GM19043 (cell line): ENCODE measurements around the gene PLEKHG4B.
A peak's percentile ranks its signal among the peaks of the same experiment; 100 is the strongest.

Experiments
- ATAC-seq: cut with Tn5 transposase; IDR thresholded peaks from one replicate; pipeline ENCODE4 v1.9.1; 2021; ENCODE audit warnings: low read depth; ENCODE audit not compliant: unreplicated experiment

PLEKHG4B gene

DNA sequence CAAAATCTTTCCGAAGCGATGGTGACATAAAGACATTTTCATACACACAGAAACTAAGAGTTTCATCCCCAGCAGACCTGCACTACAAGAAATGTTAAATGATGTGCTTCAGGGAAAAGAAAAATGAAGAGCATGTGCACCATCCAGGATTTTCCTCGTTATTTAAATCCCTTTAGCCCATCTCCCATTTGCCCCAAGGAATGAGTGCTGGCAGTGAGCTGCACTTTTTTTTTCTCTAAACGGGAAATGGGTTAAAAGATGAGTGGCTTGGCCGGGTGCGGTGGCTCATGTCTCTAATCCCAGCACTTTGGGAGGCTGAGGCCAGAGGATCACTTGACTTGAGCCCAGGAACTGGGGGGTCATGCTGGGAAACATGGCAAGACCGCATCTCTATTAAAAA lies 92.5 kb downstream of the PLEKHG4B start:
- ATAC-seq = no peak

DNA sequence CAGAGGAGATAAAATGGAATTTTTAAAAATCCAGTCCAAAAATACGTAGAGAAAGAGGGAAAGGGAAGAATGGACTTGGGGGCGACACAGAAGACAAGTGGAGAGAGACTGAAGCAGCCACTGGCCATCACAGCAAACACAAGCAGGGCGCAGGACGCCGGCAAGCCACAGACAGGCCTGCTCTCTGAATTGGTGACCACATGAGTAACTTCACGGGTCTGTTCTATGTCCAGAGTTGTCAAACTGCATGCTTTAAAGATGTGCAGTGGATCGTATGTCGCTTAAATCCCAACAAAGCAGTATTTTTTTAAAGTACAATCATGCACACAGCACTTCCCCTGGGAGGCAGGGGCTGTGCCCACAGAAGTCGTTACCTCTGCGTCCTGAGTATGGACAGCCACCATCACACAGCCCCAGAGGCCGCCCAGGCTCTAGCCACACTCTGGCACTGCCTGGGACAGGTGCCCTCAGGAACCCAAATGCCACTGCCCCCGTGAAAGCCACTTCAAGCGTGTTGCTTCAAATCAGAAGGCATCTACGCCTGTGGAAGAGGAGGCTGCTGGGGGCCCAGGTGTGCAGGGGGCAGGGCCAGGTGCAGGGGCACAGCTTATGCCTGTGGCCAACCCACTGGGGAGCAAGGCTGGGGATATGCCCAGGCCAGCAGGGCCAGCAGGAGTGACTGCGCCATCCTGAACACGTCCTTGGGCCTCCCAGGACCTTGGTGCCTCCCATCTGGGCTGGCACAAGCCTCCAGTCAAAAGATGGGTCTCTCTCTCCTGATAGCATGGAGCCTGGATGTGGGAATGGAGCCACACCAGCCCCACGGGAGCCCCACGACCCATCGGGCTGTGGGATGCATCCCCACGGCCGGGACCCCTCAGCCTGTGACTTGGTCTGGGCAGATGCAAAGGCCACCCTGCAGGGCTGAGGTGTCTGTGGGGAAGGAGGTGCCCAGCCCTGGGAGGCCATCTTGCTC lies 93.4 kb downstream of the PLEKHG4B start:
- no peak for ATAC-seq

DNA sequence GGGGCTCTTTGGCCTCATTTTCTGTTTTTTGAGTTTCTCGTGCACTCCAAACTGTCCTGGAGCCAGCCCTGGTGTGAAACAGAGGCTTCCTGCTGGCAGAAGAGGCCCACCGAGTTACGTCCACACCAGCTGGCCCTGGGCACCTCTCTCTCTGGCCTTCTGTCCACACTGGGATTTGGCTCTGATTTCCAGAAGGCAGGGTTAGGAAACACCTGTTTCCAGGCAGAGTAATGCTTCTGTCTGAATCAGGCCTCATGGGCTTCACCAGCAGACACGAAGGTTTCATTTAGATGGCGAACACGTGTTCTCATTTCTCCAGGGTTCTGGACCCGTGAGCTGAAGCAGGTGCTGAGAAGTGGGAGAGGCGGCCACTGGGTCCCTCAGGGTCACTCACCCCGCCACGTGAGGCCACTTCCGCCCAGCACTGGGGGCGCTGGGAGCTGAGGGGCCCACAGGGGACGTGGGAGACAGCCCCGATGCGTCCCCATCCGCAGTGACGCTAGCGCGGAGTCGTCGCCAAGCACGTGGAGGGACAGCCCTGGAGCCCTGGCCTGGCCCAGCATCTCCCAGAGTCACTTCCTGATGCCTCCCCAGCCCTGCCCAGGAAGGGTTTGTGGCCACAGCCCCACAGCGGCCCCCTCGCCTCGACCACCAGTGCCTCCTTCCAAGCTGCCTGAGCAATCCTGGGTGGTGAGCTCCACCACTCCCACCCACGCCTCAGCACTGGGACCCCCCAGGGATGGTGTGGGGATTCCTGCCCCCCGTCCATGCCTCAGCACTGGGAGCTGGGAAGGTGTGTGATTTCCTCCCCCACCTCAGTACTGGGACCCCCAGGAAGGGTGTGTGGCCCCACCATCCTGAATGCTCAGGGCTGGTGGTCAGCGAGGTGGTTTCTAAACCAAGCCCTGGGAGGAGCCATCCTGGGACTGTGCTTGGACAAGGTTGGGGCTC lies 94.4 kb downstream of the PLEKHG4B start:
- no peak for ATAC-seq

DNA sequence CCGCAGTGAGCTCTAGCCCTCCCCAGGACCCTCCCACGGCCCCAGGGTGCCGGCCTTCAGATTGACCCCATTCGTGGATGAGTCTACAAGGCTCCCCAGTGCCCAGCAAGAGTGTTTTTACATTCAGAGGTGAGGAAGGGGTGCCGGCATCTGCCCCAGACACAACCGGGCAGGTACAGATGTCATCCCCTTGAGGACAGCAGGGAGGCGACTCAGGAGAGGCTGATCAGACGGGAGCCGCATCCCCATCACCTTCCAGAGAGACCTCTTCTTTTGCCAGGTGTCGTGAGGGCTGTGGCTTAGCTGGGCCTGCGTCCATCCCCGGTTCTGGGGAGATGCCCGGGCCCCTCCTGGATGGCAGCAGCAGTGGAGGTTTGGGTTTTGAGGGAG lies 95.1 kb downstream of the PLEKHG4B start:
- no peak for ATAC-seq

DNA sequence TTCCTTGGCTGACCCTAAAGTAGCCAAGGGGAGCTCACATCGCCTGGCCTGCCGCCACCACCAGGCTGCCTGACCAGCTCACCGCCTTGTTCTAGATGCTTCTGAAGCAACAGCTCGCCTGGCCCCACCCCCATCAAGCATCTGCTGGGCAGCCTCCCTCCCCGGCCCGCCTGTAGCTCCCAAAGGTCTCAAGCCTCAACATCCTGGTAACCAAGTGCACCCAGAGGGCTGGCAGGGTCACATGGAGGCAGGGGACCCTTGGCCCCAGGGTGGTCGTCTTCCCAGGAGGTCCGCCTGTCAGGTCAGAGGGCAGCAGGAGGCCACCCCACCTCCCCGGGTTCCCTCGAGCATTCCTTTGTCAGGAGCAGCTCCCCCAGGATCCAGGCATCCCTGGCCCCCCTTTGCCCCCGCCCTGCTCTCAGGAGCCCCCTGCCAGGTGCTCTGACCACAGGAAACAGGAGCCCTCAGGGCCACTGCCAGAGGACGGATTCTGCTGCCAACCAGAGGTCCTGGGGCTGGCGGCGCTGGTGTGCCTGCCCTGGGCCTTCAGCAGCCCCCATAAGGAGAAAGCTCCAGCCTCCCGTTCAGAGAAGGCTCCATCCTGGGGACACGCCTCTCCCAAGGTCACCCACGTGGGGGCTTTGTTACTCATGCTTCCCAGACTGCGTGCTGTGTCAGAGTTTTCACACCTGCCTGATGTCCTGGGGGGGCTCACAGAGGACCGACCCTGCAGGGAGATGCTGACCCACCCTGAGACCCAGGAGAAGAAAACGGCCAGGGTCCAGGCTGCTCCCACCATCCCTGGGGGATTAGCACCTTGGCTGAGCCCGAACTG lies 95.9 kb downstream of the PLEKHG4B start:
- ATAC-seq = no peak

DNA sequence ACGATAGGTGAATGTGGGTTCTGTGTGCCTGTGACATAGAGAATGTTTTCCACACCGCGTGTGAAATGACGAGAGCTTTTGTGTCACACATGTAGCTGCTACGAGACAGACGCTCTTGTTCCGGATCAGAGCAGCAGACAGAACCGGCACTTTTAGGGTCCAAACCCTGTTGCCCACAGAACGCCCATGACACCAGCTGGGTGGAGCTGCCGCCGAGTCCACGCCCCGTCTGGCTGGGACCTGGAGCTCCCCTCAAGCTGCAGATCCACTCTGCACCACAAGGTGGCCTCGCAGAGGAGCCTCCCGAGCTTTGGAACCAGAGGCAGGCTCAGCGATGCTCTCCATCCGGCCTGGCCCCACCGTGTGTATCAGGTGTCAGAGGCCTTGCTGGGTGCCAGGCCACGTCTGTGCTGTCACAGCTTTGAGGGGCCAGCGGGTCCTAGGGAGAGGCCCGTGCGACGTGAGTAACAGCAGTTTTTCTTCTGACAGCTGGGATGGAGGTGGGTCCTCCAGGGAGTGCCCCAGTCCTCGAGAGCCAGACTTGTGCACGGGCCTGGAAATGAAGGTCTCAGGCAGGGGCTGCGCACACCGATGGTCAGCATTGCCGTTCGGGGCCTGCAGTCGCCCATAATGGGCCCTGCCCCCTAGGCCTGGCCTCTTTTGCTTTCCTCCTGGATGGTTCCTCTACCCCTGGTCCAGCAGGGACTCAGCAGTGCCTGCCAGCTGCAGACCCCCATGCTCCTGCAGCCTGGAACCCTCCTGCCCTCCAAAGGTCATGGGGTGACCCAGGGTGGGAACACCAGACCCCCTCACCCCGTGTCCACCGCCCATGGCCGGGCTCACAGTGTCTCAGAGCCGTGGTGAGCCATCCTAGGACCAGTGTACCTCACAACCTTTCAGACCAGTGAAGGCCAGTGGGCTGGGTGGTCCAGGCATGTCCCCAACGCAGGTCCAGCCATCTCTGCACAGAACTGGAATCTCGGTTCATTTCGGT lies 96.8 kb downstream of the PLEKHG4B start:
- peak; percentile 73 for ATAC-seq

DNA sequence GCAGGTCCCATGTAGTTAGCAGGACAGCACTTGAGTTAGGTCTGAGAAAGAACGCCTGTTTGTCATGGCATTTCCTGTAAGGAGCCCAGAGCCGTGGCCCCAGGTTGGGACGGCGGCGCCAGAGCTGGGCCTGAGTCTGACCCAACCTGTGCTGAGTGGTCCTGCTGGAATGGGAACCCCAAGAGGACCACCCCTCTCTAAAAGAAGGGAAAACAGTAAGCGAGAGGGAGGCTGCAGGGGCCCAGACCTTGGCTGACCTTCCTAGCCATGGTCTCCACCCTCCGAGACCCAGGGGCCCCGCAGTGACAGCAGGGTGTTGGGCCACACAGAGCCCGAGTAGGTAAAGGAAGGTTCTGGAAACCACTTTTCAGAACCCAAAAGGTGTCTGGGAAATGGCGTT lies 97.5 kb downstream of the PLEKHG4B start:
- ATAC-seq = no peak

DNA sequence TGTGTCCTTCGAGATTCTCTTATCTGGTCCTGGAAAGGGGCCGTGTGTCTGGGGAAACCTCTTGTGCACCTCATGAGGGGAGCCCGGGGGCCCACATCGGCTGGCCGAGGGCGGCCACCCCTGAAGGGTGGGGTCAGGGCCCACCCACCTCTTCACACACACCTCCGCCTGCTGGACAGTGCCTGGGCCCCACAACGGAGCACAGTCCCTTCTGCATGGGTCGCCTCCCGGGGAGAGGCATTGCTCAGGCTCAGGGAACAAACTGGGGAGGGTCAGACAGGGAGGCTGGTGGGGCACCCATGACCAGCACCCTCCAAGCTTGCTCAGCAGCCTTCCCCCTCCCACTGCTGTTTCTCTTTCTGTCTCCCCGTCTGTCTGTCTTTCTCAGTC lies 98.0 kb downstream of the PLEKHG4B start:
- ATAC-seq = no peak

DNA sequence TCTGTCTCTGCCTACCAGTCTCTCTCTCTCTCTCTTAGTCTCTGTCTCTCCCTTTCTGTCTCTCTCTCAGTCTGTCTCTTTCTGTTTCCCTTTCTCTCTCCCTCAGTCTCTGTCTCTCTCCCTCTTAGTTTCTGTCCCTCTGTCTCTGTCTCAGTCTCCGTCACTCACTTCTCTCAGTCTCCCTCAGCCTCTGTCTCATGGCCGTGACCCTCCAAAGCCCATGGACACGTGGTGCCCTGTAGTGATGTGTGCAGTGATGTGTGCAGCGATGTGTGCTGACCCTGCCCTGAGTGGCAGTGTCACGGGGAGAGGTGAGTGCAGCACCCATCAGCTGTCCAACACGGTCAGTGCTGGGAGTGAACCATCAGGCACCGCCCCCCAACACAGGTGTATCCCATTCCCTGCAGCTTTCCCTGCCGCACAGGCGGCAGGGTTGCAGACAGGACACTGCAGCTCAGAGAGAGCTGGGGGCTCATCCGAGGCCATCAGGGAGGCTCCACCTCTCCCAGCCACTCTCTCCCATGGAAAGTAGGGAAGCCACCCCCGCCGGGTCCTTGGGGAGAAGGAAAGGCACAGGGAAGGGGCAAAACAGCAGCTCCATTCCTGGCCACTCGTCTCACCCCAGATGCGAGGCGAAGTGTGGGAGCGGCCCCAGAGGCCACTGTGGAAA lies 98.5 kb downstream of the PLEKHG4B start:
- no peak for ATAC-seq

DNA sequence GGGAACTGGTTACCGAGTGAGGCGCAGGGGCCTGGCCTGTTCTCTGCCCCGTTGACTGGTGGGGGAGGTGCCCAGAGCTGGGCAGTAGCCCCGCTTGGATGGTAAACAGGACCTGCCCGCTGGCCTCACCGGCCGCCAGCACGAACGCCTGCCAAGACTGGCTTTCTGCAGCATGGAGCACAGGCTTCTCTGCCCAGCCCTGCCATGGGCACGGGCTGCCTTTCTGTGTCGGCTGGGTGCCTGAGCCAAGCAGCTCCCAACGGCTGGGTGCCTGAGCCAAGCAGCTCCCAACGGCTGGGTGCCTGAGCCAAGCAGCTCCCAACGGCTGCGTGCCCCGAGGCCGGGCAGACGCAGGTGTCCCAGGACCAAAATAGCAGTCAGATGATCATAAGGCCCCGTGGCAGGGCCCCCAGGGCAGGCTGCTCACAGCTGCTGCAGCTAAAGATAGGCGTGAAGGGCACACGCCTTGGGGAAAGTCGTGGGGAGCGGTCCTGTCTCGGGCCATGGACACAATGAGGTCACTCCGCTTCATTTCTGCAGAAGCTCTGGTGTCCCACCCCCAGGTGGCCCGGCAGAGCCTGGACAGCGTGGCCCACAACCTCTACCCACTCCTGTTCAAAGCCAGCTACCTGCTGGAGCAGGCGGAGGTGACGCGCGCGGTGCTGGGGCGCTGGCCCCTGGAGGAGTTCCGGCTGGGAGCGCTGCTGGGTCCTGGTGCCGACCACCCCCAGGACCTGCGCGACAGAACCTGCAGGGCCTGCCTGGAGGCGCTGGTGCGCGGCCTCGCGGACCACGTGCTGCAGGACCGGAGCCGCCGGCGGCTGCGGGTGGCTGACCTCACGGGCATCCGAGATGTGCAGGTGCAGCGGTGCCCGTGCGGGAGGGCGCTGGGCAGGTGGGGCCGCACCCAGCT lies 99.3 kb downstream of the PLEKHG4B start, which contains the start of gene LRRC14B:
TSS of gene LRRC14B (plus strand) at position 460 of the 913 bp plus-strand sequence. CDS start at position 504, 44 bp downstream.
- ATAC-seq = peak; percentile 35

DNA sequence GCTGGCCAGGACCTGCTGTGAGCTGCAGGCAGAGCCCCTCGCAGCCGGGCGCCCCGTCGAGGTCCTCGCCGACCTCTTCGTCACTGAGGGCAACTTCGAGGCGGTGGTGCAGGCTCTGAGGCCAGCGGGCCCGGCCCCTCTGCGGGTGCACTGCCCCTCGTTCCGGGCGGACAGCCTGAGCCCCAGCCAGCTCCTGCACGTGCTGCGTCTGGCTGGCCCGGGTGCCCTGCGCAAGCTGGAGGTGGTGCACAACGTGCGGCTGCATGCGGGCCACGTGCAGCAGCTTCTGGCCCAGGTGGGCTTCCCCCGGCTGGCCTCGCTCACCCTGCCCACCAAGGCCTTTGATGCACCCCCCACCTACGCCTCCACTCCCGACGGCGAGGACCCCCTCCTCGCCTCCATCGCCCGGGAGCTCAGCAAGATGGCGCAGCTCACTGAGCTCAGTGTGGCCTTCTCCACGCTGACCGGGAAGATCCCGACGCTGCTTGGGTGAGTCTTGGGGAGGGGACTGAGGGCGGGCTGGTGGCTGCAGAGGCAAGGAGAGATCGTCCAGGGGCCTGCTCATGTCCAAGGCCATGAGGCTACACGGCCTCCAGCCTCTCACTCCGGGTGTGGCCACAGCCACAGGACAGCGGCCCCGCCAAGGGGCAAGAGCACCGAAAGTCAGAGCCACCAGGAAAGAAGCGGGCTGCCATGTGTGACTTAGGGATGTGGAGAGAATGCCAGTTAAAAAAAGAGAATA lies 100.2 kb downstream of the PLEKHG4B start:
- no peak for ATAC-seq

DNA sequence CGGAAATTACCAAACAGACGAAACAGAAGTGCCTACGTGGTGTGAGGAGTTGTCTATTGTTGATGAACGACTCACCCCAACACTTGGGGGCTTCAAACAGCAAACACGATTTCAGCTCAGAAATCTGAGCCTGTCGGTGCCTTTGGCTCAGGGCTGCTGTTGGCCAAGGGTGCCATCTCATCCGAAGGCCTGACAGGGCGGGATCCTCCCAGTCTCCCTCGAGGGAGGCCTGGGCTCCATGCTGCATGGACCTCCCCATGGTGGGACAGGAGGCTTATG lies 100.7 kb downstream of the PLEKHG4B start:
- no peak for ATAC-seq

DNA sequence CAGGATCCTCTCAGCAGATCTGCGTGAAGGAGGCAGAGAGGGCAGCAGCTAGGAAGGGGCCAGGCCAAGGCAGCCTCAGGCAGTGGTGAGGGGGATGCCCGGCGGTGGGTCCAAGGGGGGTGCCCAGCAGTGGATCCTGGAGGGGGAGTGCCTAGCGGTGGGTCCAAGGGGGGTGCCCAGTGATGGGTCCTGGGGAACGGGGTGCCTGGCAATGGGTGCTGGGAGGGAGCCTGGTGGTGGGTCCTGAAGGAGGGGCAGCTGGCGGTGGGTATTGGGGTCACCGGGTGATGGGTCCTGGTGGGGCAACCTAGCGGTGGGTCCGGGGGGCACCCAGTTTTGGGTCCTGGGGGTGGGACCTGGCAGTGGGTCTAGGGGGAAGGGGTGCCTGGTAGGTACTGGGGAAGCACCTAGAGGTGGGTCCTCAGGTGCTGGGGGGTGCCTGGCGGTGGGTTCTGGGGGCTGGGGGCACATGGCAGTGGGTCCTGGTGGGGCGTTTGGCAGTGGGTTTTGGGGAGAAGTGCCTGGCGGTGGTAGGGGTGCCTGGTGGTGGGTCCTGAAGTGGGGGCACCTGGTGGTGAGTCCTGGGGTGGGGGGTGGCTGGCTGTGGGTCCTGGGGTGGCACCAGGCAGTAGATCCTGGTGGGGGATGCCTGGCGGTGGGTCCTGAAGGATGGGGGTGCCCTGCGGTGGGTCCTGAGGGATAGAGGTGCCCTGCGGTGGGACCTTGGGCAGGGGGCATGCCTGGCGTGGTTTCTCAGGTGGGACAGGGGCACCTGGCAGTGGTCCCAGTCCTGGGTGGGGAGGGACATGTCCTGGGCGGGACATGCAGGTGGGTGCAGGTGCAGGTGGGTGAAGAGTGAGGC lies 101.2 kb downstream of the PLEKHG4B start:
- no peak for ATAC-seq

DNA sequence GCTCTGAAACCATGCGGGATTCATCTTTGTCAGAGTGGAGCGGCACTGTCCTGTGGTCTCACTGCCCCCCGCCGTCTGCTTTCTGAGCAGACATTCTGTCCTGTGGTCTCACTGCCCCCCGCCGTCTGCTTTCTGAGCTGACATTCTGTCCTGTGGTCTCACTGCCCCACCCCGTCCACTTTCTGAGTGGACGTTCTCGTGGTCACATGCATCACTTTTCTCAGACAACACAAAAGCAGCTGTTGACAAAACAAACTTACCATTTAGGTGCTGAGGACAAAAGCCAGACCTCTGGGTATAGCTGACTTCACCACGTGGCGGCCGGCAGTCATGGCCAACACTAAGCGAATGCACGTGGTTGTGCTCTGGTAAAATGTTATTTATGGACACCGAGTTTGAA lies 102.1 kb downstream of the PLEKHG4B start:
- ATAC-seq = no peak

DNA sequence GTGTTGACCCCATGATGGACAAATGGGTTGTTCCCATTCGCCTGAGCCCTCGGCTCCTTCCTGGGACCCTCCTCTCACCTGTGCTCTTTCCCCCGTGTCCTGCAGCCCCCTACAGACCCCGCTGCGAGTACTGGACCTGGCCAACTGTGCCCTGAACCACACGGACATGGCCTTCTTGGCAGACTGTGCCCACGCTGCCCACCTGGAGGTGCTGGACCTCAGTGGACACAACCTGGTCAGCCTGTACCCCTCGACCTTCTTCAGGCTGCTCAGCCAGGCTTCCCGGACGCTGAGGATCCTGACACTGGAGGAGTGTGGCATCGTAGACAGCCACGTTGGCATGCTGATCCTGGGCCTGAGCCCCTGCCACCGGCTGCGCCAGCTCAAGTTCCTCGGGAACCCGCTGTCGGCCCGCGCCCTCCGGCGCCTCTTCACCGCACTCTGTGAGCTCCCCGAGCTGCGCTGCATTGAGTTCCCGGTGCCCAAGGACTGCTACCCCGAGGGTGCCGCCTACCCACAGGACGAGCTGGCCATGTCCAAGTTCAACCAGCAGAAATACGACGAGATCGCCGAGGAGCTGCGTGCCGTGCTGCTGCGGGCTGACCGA lies 102.7 kb downstream of the PLEKHG4B start:
- ATAC-seq = no peak
